Urothelium cell line (cell line): ENCODE data around the gene PDE12.

Experiments
- DNase-seq: peaks from one replicate; pipeline ENCODE4 v3.0.0; 2011; ENCODE audit warnings: low spot score, mixed read lengths
- FAIRE-seq: peaks from 2 replicates; lab custom pipeline; 2011; peaks lifted over from hg19 to GRCh38; lab: Jason Lieb, UNC

Gene PDE12

GRCh38 chr3:57555738-57556458, at the start of gene PDE12:
Gene PDE12 (plus strand): TSS chr3:57556274. CDS start chr3:57556380, 106 bp downstream.
- DNase-seq (peak; percentile 89), FAIRE-seq (peak; percentile 58)

- DNase-seq (no peak), FAIRE-seq (no peak)
Measured at GRCh38 chr3:57512166-57512565, 43.9 kb upstream of the PDE12 start.

GRCh38 chr3:57518276-57518915, 37.7 kb upstream of the PDE12 start:
- FAIRE-seq (no peak), DNase-seq (peak; percentile 37)

GRCh38 chr3:57530071-57530608, 25.9 kb upstream of the PDE12 start:
- DNase-seq (peak; percentile 40), FAIRE-seq (no peak)

GRCh38 chr3:57538465-57538864, 17.6 kb upstream of the PDE12 start:
- FAIRE-seq = no peak

GRCh38 chr3:57544181-57545125, 11.6 kb upstream of the PDE12 start, which contains the start of gene DNAH12:
Gene DNAH12 (minus strand): TSS chr3:57544344. CDS start chr3:57542870, 1,474 bp downstream.
- DNase-seq (no peak), FAIRE-seq (no peak)

More at GRCh38 chr3:57538465-57538864, 17.6 kb upstream of the PDE12 start:
- DNase-seq = no peak

- no peak for DNase-seq
- no peak for FAIRE-seq
Measured at GRCh38 chr3:57545636-57546268, 10.3 kb upstream of the PDE12 start.

- FAIRE-seq (no peak), DNase-seq (no peak)
Measured at GRCh38 chr3:57546616-57547015, 9.5 kb upstream of the PDE12 start.

- no peak for FAIRE-seq
- no peak for DNase-seq
Measured at GRCh38 chr3:57555306-57555705, 768 bp upstream of the PDE12 start.

- no peak for FAIRE-seq
- peak; percentile 20 for DNase-seq
Measured at GRCh38 chr3:57556459-57557084, 498 bp downstream of the PDE12 start.

- FAIRE-seq (no peak), DNase-seq (peak; percentile 29)
Measured at GRCh38 chr3:57557085-57557537, 1.0 kb downstream of the PDE12 start.

- FAIRE-seq (no peak), DNase-seq (no peak)
Measured at GRCh38 chr3:57559526-57559925, 3.5 kb downstream of the PDE12 start.

- DNase-seq = no peak
- FAIRE-seq = no peak
Measured at GRCh38 chr3:57569859-57570450, 13.9 kb downstream of the PDE12 start.

- FAIRE-seq (no peak), DNase-seq (no peak)
Measured at GRCh38 chr3:57570878-57571277, 14.8 kb downstream of the PDE12 start.

GRCh38 chr3:57572096-57572495, 16.0 kb downstream of the PDE12 start:
- DNase-seq (no peak), FAIRE-seq (no peak)

- DNase-seq = no peak
- FAIRE-seq = no peak
Measured at GRCh38 chr3:57575966-57576626, 20.0 kb downstream of the PDE12 start.

- no peak for FAIRE-seq
- DNase-seq = no peak
Measured at GRCh38 chr3:57577801-57578200, 21.7 kb downstream of the PDE12 start.

- FAIRE-seq = no peak
- no peak for DNase-seq
Measured at GRCh38 chr3:57582474-57583168, 26.5 kb downstream of the PDE12 start.
